Upper lobe of left lung (tissue), 4 donors: ENCODE data around the gene DDN.

Source experiments
- POLR2AphosphoS5 ChIP-seq, 2 donors: sonication (generic); formaldehyde crosslinking; IDR thresholded peaks; one replicate each; pipeline ENCODE4 v1.5.1; 2017; ENCODE audit warnings: antibody characterized with exemption in 2 of 2
- TF ChIP-seq, protein P1 (sequence below), 6 experiments: fragments of 450-650 bp in 4 of 6; fragments of 200-600 bp in 2 of 6; sonication (generic) in 2 of 6; IDR thresholded peaks; one replicate each; pipeline ENCODE4 v1.5.1; 2016 to 2019; ENCODE audit warnings: antibody characterized with exemption in 6 of 6

GRCh38 chr12:48977290-48978281, 21.6 kb downstream of the DDN start:
- no peak for TF ChIP-seq POLR2AphosphoS5 (IDR thresholded peaks at IDR 0.05)
- TF ChIP-seq, protein P1, sequence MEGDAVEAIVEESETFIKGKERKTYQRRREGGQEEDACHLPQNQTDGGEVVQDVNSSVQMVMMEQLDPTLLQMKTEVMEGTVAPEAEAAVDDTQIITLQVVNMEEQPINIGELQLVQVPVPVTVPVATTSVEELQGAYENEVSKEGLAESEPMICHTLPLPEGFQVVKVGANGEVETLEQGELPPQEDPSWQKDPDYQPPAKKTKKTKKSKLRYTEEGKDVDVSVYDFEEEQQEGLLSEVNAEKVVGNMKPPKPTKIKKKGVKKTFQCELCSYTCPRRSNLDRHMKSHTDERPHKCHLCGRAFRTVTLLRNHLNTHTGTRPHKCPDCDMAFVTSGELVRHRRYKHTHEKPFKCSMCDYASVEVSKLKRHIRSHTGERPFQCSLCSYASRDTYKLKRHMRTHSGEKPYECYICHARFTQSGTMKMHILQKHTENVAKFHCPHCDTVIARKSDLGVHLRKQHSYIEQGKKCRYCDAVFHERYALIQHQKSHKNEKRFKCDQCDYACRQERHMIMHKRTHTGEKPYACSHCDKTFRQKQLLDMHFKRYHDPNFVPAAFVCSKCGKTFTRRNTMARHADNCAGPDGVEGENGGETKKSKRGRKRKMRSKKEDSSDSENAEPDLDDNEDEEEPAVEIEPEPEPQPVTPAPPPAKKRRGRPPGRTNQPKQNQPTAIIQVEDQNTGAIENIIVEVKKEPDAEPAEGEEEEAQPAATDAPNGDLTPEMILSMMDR (IDR thresholded peaks at IDR 0.05): peak; percentile 86 to 94 (median 91)
